Activated T-cell treated with anti-CD3 and anti-CD28 coated beads for 1 hour (primary cell): ENCODE results near the gene SPPL2A.
"Not testable (repeated sequence)": the region's sequence is repeated elsewhere in the genome, so short reads cannot be mapped to it uniquely, and the experiment has no call there.

Source experiments
- DNase-seq: peaks from one replicate; pipeline ENCODE4 v3.0.0-alpha.2; 2020; ENCODE audit warnings: low read depth

The SPPL2A gene

GRCh38 chr15:50767332-50767861 lies 1.9 kb upstream of the SPPL2A start:
- no peak for DNase-seq

GRCh38 chr15:50764461-50765194 lies 878 bp downstream of the SPPL2A start:
- DNase-seq: no peak

GRCh38 chr15:50758712-50759205 lies 6.7 kb downstream of the SPPL2A start:
- DNase-seq: no peak

- no peak for DNase-seq
Measured at GRCh38 chr15:50753463-50753862, 12.0 kb downstream of the SPPL2A start.

GRCh38 chr15:50751394-50751793 lies 14.1 kb downstream of the SPPL2A start:
- DNase-seq: no peak

GRCh38 chr15:50750227-50750705 lies 15.2 kb downstream of the SPPL2A start:
- no peak for DNase-seq

- DNase-seq: no peak
Measured at GRCh38 chr15:50747523-50747922, 18.0 kb downstream of the SPPL2A start.

- no peak for DNase-seq
Measured at GRCh38 chr15:50744601-50745000, 20.9 kb downstream of the SPPL2A start.

- no peak for DNase-seq
Measured at GRCh38 chr15:50740955-50741354, 24.6 kb downstream of the SPPL2A start.

GRCh38 chr15:50736823-50737222 lies 28.7 kb downstream of the SPPL2A start:
- no peak for DNase-seq

- DNase-seq: no peak
Measured at GRCh38 chr15:50735156-50735555, 30.4 kb downstream of the SPPL2A start.

- no peak for DNase-seq
Measured at GRCh38 chr15:50726315-50726714, 39.2 kb downstream of the SPPL2A start.

- DNase-seq: no peak
Measured at GRCh38 chr15:50718700-50719125, 46.8 kb downstream of the SPPL2A start.

GRCh38 chr15:50712018-50712417 lies 53.5 kb downstream of the SPPL2A start:
- no peak for DNase-seq

- DNase-seq: no peak
Measured at GRCh38 chr15:50710585-50710984, 54.9 kb downstream of the SPPL2A start.

GRCh38 chr15:50707878-50708427 lies 57.6 kb downstream of the SPPL2A start:
- DNase-seq: no peak

- no peak for DNase-seq
Measured at GRCh38 chr15:50702762-50703334, 62.7 kb downstream of the SPPL2A start.

- DNase-seq: no peak
Measured at GRCh38 chr15:50698101-50698500, 67.4 kb downstream of the SPPL2A start.

- DNase-seq: no peak
Measured at GRCh38 chr15:50697109-50697797, 68.3 kb downstream of the SPPL2A start.

- not testable (repeated sequence) for DNase-seq
Measured at GRCh38 chr15:50694634-50695165, 70.8 kb downstream of the SPPL2A start.

- no peak for DNase-seq
Measured at GRCh38 chr15:50687302-50687902, 78.1 kb downstream of the SPPL2A start.
